ENCODE data around the gene GLIPR1L2.

GLIPR1L2 gene

GRCh38 chr12:75479963-75480461, 89.1 kb downstream of the GLIPR1L2 start:
- DNase-seq, result no peak

- DNase-seq, result peak; percentile 81
Observed at GRCh38 chr12:75480469-75480949, 89.6 kb downstream of the GLIPR1L2 start, which contains the start of gene GLIPR1. GLIPR1 (plus strand) TSS chr12:75480755; CDS start chr12:75480881, 126 bp downstream.

- DNase-seq, result no peak
Observed at GRCh38 chr12:75481013-75481705, 90.3 kb downstream of the GLIPR1L2 start.

GRCh38 chr12:75481774-75482173, 90.9 kb downstream of the GLIPR1L2 start:
- no peak for DNase-seq
